Left lung (tissue), 10 donors: ENCODE data around the gene POU2F1. TPM values are rescaled to one million over a fixed set of nuclear protein-coding genes. Genes with fewer than 3 reads are reported as not detected.

Source experiments
- ATAC-seq: fragments of 200-7000 bp; cut with Tn5 transposase; one replicate; pipeline ENCODE4 v1.9.1; 2020; ENCODE audit warnings: moderate library complexity
- DNase-seq, 4 donors: peaks; one replicate each; pipeline ENCODE4 v3.0.0-alpha.2; 2013 to 2020
- H3K27ac ChIP-seq, 2 donors: fragments of 200-600 bp; sonication (generic) in 1 of 2; one replicate each; pipeline versions ENCODE4 v1.5.0 to v1.8.0; 2020 to 2021
- H3K27me3 ChIP-seq, 2 donors: fragments of 200-600 bp; sonication (generic) in 1 of 2; one replicate each; pipeline versions ENCODE4 v1.5.0 to v1.8.0; 2020 to 2021
- H3K36me3 ChIP-seq, 2 donors: fragments of 200-600 bp; sonication (generic) in 1 of 2; one replicate each; pipeline versions ENCODE4 v1.5.0 to v1.8.0; 2020 to 2021
- H3K4me1 ChIP-seq, 2 donors: fragments of 200-600 bp; one replicate each; pipeline ENCODE4 v1.8.0; 2021
- H3K4me3 ChIP-seq, 2 donors: fragments of 200-600 bp; sonication (generic) in 1 of 2; one replicate each; pipeline versions ENCODE4 v1.5.0 to v1.8.0; 2020 to 2021; ENCODE audit warnings: mild to moderate bottlenecking in 1 of 2
- H3K9me3 ChIP-seq, 2 donors: fragments of 200-600 bp; sonication (generic) in 1 of 2; one replicate each; pipeline versions ENCODE4 v1.5.0 to v1.8.0; 2020 to 2021
- intact Hi-C, 2 donors: fragments of 100-400 bp; cut with DNase I; formaldehyde crosslinking; loops; one replicate each; pipeline versions ENCODE4 v1.11.2 to v1.14.2; 2022
- polyA plus RNA-seq, 6 donors: library from polyadenylated mRNA; unstranded; fragments of 120-200 nt; gene quantifications; one replicate each; pipeline ENCODE4 v1.2.1, GENCODE V29; 2013; ENCODE audit not compliant: insufficient read length in 6 of 6
- total RNA-seq, 2 donors: library from RNA; stranded (reverse); fragmentation: NEBNext Ultra II Directional; extraction: Animal tissue kit (Norgen Biotek cat#: 25700); gene quantifications; one replicate each; pipeline ENCODE4 v1.2.1, GENCODE V29; 2021
- TF ChIP-seq, protein P1 (sequence below), 2 donors: fragments of 200-600 bp; sonication (generic) in 1 of 2; IDR thresholded peaks; one replicate each; pipeline versions ENCODE4 v1.5.0 to v1.8.0; 2021; ENCODE audit warnings: antibody characterized with exemption in 2 of 2
- donor health status: DM: no; HTN: yes; CAD: no.
- donor health status: DM: no; HTN: no; CAD: no.

POU2F1 gene
- total and polyA plus RNA-seq, 8 donors, result 12.3 to 16.3 (median 15.2) TPM

DNA sequence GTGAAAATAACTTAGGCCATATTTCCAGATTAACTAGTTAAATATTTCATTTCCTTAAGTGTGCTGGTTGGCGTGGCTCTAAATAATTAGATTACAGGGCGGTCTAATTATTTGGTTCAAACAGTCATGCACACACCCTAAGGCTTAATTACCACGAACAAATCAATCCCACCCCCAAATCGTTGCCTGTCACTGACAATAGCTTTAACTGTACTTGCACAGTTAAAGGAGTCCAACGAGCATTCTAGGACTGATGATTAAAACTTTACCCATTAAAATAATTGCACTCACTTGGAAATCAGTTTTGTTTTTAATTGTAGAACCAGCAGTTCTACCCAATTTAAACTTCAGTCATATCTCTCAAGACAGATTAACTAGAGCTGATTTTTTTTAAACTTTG lies 1.5 kb upstream of the POU2F1 start:
- TF ChIP-seq, protein P1, sequence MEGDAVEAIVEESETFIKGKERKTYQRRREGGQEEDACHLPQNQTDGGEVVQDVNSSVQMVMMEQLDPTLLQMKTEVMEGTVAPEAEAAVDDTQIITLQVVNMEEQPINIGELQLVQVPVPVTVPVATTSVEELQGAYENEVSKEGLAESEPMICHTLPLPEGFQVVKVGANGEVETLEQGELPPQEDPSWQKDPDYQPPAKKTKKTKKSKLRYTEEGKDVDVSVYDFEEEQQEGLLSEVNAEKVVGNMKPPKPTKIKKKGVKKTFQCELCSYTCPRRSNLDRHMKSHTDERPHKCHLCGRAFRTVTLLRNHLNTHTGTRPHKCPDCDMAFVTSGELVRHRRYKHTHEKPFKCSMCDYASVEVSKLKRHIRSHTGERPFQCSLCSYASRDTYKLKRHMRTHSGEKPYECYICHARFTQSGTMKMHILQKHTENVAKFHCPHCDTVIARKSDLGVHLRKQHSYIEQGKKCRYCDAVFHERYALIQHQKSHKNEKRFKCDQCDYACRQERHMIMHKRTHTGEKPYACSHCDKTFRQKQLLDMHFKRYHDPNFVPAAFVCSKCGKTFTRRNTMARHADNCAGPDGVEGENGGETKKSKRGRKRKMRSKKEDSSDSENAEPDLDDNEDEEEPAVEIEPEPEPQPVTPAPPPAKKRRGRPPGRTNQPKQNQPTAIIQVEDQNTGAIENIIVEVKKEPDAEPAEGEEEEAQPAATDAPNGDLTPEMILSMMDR (IDR thresholded peaks at IDR 0.05), result no peak
- ATAC-seq (no peak), DNase-seq (no peak)
- intact Hi-C loops, result loop anchor here in 1 of 2 donors (10.0 kb wide), 1 partner anchor 154 kb away; no protein-coding TSS in a partner anchor
- Histone ChIP-seq H3K9me3 (no peaks in the 10 kb centered on the region), H3K27ac (peak overlapping the region in 1 of 2 donors; percentile 83), H3K4me1 (peaks cover 9 to 21% of the 10 kb centered on the region in 2 donors), H3K4me3 (peak overlapping the region; percentile 77 to 98), H3K27me3 (no peaks in the 10 kb centered on the region), H3K36me3 (no peaks in the 10 kb centered on the region)

DNA sequence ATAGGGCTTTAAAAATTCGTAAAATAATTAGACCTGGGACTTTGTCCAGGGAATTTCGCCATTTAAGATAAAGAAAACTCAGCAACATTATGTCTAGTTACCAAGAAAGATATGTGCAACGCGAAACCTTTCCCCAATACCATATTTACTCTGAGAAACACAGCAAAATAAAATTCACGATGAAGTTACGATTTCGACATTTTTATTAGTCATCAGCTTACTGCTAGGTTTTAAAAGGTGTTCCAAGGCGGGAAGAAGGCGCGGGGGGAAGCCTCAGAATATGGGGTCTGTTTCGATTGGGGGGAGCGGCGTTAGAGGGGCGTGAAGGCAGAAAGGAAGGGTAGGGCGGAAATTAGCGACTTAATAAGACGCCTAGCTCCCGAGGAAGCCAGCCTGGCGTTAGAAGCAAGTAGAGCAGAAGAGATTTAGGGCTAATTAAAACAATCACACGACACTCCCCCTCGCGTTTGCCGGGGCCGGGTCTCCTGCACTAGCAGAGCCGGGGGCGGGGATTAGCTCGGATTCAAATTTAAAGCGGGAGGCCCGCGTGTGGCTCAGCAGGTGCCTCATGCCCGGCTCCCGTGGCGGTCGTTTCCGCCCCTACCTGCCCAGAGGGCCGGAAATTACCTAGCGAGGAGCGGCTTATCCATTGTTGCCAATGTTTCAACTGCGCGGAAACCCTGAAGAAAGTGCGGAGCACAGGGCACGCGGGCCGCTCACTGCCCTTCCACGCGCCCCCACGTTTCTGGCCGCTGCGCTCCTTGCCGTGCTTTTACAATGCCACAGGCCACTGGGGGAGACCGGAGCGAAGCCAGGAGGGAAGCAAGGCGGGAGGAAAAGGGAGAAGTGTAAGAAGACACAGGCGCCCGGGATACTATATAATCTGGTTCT lies 795 bp upstream of the POU2F1 start:
- H3K4me1 ChIP-seq, result peaks cover 9 to 22% of the 10 kb centered on the region in 2 donors
- H3K36me3 ChIP-seq, result no peaks in the 10 kb centered on the region
- peak; percentile 69 to 93 (median 87) for DNase-seq
- no peaks in the 10 kb centered on the region for H3K9me3 ChIP-seq
- H3K27me3 ChIP-seq, result no peaks in the 10 kb centered on the region
- TF ChIP-seq, protein P1 (IDR thresholded peaks at IDR 0.05), result no peak
- peak overlapping the region; percentile 82 to 83 for H3K27ac ChIP-seq
- intact Hi-C loops, result loop anchor here in 1 of 2 donors (10.0 kb wide), 1 partner anchor 155 kb away; no protein-coding TSS in a partner anchor
- peak overlapping the region; percentile 77 to 98 for H3K4me3 ChIP-seq
- ATAC-seq, result peak; percentile 71

DNA sequence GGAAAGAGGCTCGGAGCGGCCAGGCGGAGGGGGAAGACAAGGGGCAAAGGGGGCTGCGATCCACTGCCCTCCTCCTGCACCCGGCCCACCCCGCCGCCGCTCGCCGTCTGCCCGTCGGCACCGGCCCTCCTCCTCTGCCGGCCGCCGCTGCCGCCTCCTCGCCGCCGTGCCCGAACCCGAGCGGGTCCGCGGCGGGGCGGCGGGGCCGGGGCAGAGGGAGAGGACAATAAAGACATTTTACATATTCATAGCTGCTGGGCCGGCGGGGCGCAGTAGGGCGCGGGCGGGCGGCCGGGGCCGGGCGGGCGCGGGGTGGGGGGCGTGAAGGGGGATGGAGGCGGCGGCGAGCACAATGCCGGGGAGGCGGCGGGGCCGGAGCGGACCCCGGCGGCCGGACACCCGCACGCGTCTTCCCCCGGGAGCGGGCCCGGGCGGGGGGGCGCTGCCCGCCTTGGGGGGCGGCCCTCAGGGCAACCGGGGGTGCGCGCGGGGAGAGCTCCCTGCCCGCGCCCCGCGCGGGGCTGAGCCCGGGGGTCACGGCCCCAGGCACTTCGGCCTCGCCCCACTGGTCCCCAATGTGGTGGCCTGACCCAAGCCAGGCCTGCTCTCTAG lies 546 bp downstream of the POU2F1 start:
- H3K9me3 ChIP-seq, result no peaks in the 10 kb centered on the region
- H3K4me3 ChIP-seq, result peak overlapping the region; percentile 68 to 77
- H3K4me1 ChIP-seq, result peaks cover 9 to 36% of the 10 kb centered on the region in 2 donors
- ATAC-seq (peak; percentile 2), DNase-seq (peak in 1 of 4 donors; percentile 91)
- H3K27me3 ChIP-seq, result no peaks in the 10 kb centered on the region
- TF ChIP-seq, protein P1 (IDR thresholded peaks at IDR 0.05), result no peak
- intact Hi-C loops, result no loop called here
- no peaks in the 10 kb centered on the region for H3K36me3 ChIP-seq
- H3K27ac ChIP-seq, result peak overlapping the region; percentile 96 to 97

DNA sequence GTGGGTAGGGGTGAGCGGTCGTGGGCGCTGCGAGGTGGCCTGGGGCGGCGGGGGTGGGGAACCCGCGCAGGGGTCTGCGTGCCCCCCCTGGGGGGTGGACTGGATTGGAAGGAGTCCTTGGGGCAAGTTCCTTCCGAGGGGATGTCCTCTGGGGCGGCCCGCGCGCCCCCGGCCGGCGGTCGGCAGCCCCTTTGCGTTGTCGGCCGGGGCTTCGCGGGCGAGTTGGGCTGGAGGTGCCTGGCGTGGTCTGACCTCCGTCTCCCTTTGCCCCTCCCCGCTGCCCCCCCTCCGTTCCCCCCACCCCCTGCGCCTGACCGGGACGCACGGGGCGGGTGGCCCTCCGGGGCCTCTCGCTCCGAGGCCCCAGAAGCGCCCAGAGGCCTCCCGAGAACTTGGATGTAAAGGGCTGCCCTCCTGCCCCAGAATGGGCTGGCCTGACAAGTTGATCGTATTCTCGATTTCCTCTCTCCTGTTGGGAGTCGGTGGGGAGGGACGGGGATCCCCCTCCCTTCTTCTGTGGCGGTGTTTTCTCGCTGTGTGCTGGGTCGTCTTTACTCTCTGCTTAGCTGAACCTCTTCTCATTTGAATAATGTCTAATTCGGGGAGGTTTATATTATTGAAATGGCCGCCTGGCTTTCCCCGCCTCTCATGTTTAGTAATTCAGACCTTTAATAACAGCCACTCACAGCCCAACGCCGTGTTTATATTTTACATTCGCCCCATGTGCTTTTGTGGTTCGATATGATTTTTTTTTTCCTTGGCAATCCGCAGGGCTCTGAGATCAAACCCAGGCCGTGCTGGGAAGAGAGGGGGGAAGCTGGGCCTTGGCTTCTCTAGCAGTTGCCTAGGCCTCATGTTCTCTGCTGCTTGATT lies 1.3 kb downstream of the POU2F1 start:
- TF ChIP-seq, protein P1 (IDR thresholded peaks at IDR 0.05), result no peak

More for the DNA sequence above, 1.3 kb downstream of the POU2F1 start:
- Histone ChIP-seq H3K27ac (peak overlapping the region; percentile 96 to 97), H3K9me3 (no peaks in the 10 kb centered on the region), H3K36me3 (no peaks in the 10 kb centered on the region), H3K27me3 (no peaks in the 10 kb centered on the region), H3K4me3 (peak overlapping the region; percentile 68 to 77), H3K4me1 (peaks cover 12 to 43% of the 10 kb centered on the region in 2 donors)
- ATAC-seq, result peak; percentile 50
- peak; percentile 71 to 90 (median 74) for DNase-seq
- intact Hi-C loops, result no loop called here
